GM12873 (cell line): ENCODE measurements around the gene GLG1.

Experiments used
- CTCF ChIP-seq: IDR thresholded peaks from 2 replicates; pipeline ENCODE4 v1.5.1; 2012; ENCODE audit warnings: low read depth, mild to moderate bottlenecking, moderate library complexity, low read length, control low read depth; ENCODE audit not compliant: insufficient read depth; ENCODE audit errors: missing control alignments

The GLG1 gene

GRCh38 chr16:74606521-74607309, at the start of gene GLG1:
GLG1 (minus strand) TSS chr16:74607114; CDS start chr16:74607094, 20 bp downstream.
- no peak for TF ChIP-seq CTCF

- no peak for TF ChIP-seq CTCF
These were observed 47.7 kb upstream of the GLG1 start for GRCh38 chr16:74654536-74655050.

GRCh38 chr16:74652249-74652648, 45.3 kb upstream of the GLG1 start:
- no peak for TF ChIP-seq CTCF

- TF ChIP-seq CTCF = no peak
These were observed 44.9 kb upstream of the GLG1 start for GRCh38 chr16:74651841-74652240.

- peak; percentile 41 for TF ChIP-seq CTCF
These were observed 44.2 kb upstream of the GLG1 start for GRCh38 chr16:74650966-74651567.

- TF ChIP-seq CTCF = no peak
These were observed 43.1 kb upstream of the GLG1 start for GRCh38 chr16:74649839-74650504.

- TF ChIP-seq CTCF = no peak
These were observed 35.1 kb upstream of the GLG1 start for GRCh38 chr16:74641969-74642368.
